Left lung (tissue), 10 donors: ENCODE measurements around the gene DCP2. TPM values are rescaled to one million over a fixed set of nuclear protein-coding genes. Genes with fewer than 3 reads are reported as not detected.

Experiments
- ATAC-seq: fragments of 200-7000 bp; cut with Tn5 transposase; one replicate; pipeline ENCODE4 v1.9.1; 2020; ENCODE audit warnings: moderate library complexity
- DNase-seq, 4 donors: peaks; one replicate each; pipeline ENCODE4 v3.0.0-alpha.2; 2013 to 2020
- H3K27ac ChIP-seq, 2 donors: fragments of 200-600 bp; sonication (generic) in 1 of 2; one replicate each; pipeline versions ENCODE4 v1.5.0 to v1.8.0; 2020 to 2021
- H3K27me3 ChIP-seq, 2 donors: fragments of 200-600 bp; sonication (generic) in 1 of 2; one replicate each; pipeline versions ENCODE4 v1.5.0 to v1.8.0; 2020 to 2021
- H3K36me3 ChIP-seq, 2 donors: fragments of 200-600 bp; sonication (generic) in 1 of 2; one replicate each; pipeline versions ENCODE4 v1.5.0 to v1.8.0; 2020 to 2021
- H3K4me1 ChIP-seq, 2 donors: fragments of 200-600 bp; one replicate each; pipeline ENCODE4 v1.8.0; 2021
- H3K4me3 ChIP-seq, 2 donors: fragments of 200-600 bp; sonication (generic) in 1 of 2; one replicate each; pipeline versions ENCODE4 v1.5.0 to v1.8.0; 2020 to 2021; ENCODE audit warnings: mild to moderate bottlenecking in 1 of 2
- H3K9me3 ChIP-seq, 2 donors: fragments of 200-600 bp; sonication (generic) in 1 of 2; one replicate each; pipeline versions ENCODE4 v1.5.0 to v1.8.0; 2020 to 2021
- CTCF ChIP-seq, 2 donors: fragments of 200-600 bp; sonication (generic) in 1 of 2; IDR thresholded peaks; one replicate each; pipeline versions ENCODE4 v1.5.0 to v1.8.0; 2021; ENCODE audit warnings: antibody characterized with exemption in 2 of 2
- intact Hi-C, 2 donors: fragments of 100-400 bp; cut with DNase I; formaldehyde crosslinking; loops; one replicate each; pipeline versions ENCODE4 v1.11.2 to v1.14.2; 2022
- polyA plus RNA-seq, 6 donors: library from polyadenylated mRNA; unstranded; fragments of 120-200 nt; gene quantifications; one replicate each; pipeline ENCODE4 v1.2.1, GENCODE V29; 2013; ENCODE audit not compliant: insufficient read length in 6 of 6
- total RNA-seq, 2 donors: library from RNA; stranded (reverse); fragmentation: NEBNext Ultra II Directional; extraction: Animal tissue kit (Norgen Biotek cat#: 25700); gene quantifications; one replicate each; pipeline ENCODE4 v1.2.1, GENCODE V29; 2021
- donor health status: DM: no; HTN: yes; CAD: no.
- donor health status: DM: no; HTN: no; CAD: no.

The DCP2 gene
- total and polyA plus RNA-seq, 8 donors, result 30.1 to 72.4 (median 38.0) TPM

DNA sequence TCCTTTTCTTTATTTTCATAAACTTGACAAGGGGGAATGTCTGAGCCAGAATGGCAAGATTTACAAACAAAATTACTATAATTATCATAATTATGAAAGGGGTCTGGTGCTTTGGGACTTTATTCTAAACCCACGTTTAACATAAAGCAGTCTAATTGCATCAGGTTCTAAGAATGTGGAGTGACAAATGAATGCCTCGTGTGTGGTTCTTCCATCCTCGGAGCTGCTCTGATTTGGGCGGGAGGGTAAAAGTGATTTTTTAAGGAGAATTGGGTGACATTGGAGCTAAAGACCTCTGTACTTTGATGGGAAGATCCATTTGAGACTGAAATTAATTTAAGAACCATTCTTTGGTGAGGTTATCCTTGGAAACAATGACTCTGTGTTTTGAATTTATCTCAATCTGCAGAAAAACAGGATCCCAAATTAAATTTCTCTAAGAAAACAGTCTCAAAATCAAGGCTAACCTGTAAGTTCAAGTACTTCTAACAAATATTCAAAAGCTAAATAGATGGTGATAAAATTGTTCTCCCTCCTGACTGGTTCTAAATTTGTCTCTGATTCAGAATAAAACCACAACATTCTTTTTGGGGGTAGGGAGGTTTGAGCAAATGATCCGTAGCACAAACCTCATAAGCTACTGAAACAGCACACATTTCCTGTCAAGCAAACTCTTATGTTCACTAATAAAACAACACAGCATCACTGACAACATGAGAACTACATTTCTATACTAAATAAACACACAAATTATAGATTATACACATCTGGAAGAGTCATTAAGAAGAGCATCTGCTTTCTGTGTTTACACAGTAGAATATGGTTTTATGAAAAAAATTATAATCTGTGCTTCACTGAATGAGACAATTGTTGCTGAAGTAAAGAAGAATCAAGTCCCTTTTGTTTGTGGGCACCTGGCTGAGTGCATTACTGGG lies 85.5 kb downstream of the DCP2 start:
- no peak overlapping the region for H3K4me3 ChIP-seq
- H3K27me3 ChIP-seq, result no peaks in the 10 kb centered on the region
- TF ChIP-seq CTCF (IDR thresholded peaks at IDR 0.05), result no peak
- ATAC-seq (no peak), DNase-seq (no peak)
- H3K36me3 ChIP-seq, result peaks cover 0 to 9% of the 10 kb centered on the region in 2 donors
- no peaks in the 10 kb centered on the region for H3K9me3 ChIP-seq
- intact Hi-C loops, result no loop called here
- peaks cover 0 to 5% of the 10 kb centered on the region in 2 donors for H3K4me1 ChIP-seq
- no peak overlapping the region for H3K27ac ChIP-seq

DNA sequence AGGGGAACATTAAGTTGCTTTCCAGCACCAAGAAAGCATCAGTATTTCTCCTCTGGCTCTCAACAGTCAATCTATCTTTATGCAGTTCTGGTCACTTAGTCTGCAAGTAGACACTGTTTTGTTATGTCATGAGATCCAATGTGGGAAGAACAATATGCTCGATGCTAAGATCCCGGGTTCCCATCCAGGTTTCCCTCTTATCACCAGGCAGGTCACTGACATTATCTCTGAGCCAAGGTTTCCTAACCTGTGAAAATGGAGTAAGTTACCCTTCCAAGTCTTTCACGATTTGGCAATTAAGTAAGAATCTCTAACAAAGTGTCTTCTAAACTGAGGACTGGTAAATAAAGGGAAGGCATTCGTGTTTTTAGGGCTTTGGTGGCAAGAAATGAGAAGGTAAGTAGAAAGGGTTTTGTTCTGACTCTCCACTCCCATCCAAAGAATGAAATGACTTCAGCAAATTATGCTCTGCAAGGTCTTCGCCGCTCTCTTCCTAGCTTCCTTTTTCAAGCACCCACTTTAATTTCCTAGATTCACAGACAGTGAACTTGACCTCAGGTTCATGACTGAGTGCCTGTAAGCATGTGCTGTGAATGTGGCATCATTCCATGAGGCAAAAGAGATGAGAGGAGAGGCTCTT lies 86.4 kb downstream of the DCP2 start:
- H3K4me1 ChIP-seq, result peaks cover 0 to 5% of the 10 kb centered on the region in 2 donors
- TF ChIP-seq CTCF (IDR thresholded peaks at IDR 0.05), result no peak
- H3K27me3 ChIP-seq, result no peaks in the 10 kb centered on the region
- DNase-seq, result no peak
- peaks cover 0 to 9% of the 10 kb centered on the region in 2 donors for H3K36me3 ChIP-seq
- no peak for ATAC-seq
- H3K4me3 ChIP-seq, result no peak overlapping the region
- no peaks in the 10 kb centered on the region for H3K9me3 ChIP-seq
- H3K27ac ChIP-seq, result no peak overlapping the region
- intact Hi-C loops, result no loop called here

DNA sequence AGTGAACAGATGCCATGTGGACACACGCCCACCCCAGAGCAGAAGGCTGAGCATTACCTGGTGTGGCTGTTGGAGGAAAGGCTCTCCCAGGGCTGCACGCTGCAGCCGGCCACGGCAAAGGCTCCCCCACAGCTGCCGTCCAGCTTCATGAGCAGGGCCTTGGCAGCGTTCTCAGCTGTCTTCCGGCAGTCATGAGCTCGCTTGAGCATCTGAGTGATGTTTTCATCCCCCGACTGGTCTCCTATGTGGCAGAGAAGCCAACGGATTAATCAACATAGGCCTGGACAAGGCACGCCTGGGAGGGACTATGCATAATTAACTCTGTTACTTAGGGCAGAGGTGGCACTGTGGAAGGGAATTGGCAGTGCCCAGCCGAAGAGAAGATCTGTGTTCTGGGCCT lies 87.3 kb downstream of the DCP2 start:
- no peak for DNase-seq
- no peaks in the 10 kb centered on the region for H3K9me3 ChIP-seq
- no peak for TF ChIP-seq CTCF (IDR thresholded peaks at IDR 0.05)
- ATAC-seq, result no peak
- peaks cover 0 to 9% of the 10 kb centered on the region in 2 donors for H3K36me3 ChIP-seq
- no peaks in the 10 kb centered on the region for H3K27me3 ChIP-seq
- peaks cover 0 to 5% of the 10 kb centered on the region in 2 donors for H3K4me1 ChIP-seq
- intact Hi-C loops, result no loop called here
- no peak overlapping the region for H3K27ac ChIP-seq
- H3K4me3 ChIP-seq, result no peak overlapping the region

DNA sequence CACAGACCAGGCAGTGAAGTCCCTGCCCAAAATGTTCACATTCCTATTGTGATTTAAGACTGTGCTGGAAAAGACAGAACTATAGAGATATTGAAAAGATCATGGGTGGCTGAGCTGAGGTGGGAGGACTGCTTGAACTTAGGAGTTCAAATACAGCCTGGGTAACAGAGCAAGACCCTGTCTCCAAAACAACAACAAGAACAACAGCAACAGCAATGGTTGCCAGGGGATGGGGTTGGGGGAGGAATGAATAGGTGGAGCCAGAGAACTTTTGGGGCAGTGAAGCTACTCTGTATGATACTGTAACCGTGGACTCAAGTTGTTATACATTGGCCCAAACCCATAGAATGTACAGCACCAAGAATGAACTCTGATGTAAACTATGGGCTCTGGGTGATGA lies 88.2 kb downstream of the DCP2 start:
- Histone ChIP-seq H3K4me1 (no peaks in the 10 kb centered on the region), H3K36me3 (peaks cover 0 to 9% of the 10 kb centered on the region in 2 donors), H3K4me3 (no peak overlapping the region), H3K27me3 (no peaks in the 10 kb centered on the region), H3K9me3 (no peaks in the 10 kb centered on the region), H3K27ac (no peak overlapping the region)
- no peak for TF ChIP-seq CTCF (IDR thresholded peaks at IDR 0.05)
- intact Hi-C loops, result no loop called here
- DNase-seq (no peak), ATAC-seq (no peak)

DNA sequence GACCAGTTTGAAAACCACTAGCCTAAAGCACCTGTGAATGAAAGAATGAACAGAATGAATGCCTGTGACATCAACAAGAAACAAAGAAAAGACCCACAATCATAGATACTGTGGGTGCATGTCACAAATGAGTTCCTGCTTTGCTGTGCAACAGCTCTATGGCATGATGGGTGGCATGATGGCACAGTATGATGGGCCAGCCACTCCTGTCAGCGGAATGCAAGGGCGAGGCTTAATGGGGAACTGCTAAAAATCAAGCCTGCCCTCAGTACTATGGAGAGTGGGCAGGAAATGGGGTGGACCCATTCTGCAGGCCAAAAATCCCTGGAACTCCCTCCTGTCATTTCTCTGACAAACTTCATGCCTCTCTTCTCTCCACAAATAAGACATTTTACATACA lies 89.0 kb downstream of the DCP2 start:
- H3K36me3 ChIP-seq, result peaks cover 0 to 9% of the 10 kb centered on the region in 2 donors
- ATAC-seq, result no peak

More for the DNA sequence above, 89.0 kb downstream of the DCP2 start:
- Histone ChIP-seq H3K27ac (no peak overlapping the region), H3K4me1 (no peaks in the 10 kb centered on the region), H3K4me3 (no peak overlapping the region), H3K27me3 (no peaks in the 10 kb centered on the region), H3K9me3 (no peaks in the 10 kb centered on the region)
- TF ChIP-seq CTCF (IDR thresholded peaks at IDR 0.05), result no peak
- DNase-seq, result no peak
- intact Hi-C loops, result no loop called here
